Keratinocyte (primary cell): ENCODE measurements around the gene KLF11. TPM values are rescaled to one million over a fixed set of nuclear protein-coding genes. Genes with fewer than 3 reads are reported as not detected.

Experiments used
- DNase-seq: peaks from one replicate; pipeline ENCODE4 v3.0.0-alpha.2; 2011; ENCODE audit warnings: low read depth, missing footprints, low spot score
- FAIRE-seq: peaks from 2 replicates; lab custom pipeline; 2011; peaks lifted over from hg19 to GRCh38; lab: Jason Lieb, UNC
- H2AFZ ChIP-seq: 2 replicates; pipeline ENCODE4 v1.6.0; 2012; ENCODE audit warnings: low read length, control low read depth, inconsistent platforms; ENCODE audit not compliant: control insufficient read depth
- H3K27ac ChIP-seq: 2 replicates; pipeline ENCODE4 v1.5.1; 2011; ENCODE audit warnings: low read length; ENCODE audit not compliant: control insufficient read depth, insufficient read depth
- H3K27me3 ChIP-seq: 3 replicates; pipeline ENCODE4 v1.6.0; 2011; ENCODE audit warnings: low read length; ENCODE audit not compliant: control insufficient read depth, insufficient read depth; ENCODE audit errors: extremely low read depth
- H3K36me3 ChIP-seq, 2 experiments: 2 replicates in 1 of 2; 3 replicates in 1 of 2; pipeline ENCODE4 v1.5.1; 2011; ENCODE audit warnings: low read length in 2 of 2, mild to moderate bottlenecking in 1 of 2; ENCODE audit not compliant: control insufficient read depth in 2 of 2, insufficient read depth in 2 of 2; ENCODE audit errors: extremely low read depth in 1 of 2
- H3K4me1 ChIP-seq: 3 replicates; pipeline ENCODE4 v1.5.1; 2011; ENCODE audit warnings: low read length; ENCODE audit not compliant: control insufficient read depth, insufficient read depth; ENCODE audit errors: extremely low read depth
- H3K4me2 ChIP-seq: 3 replicates; pipeline ENCODE4 v1.6.0; 2011; ENCODE audit warnings: low read depth, low read length; ENCODE audit not compliant: control insufficient read depth, insufficient read depth; ENCODE audit errors: extremely low read depth
- H3K4me3 ChIP-seq, 3 experiments: fragments of 200-600 bp in 1 of 3; sonication (generic) in 1 of 3; 2 replicates in 2 of 3; 3 replicates in 1 of 3; pipeline ENCODE4 v1.5.1; 2011 to 2016; ENCODE audit warnings: low read length in 3 of 3, mild to moderate bottlenecking in 3 of 3, control low read depth in 2 of 3, inconsistent platforms in 1 of 3, low read depth in 1 of 3, mixed read lengths in 1 of 3, mixed run types in 1 of 3, moderate library complexity in 1 of 3; ENCODE audit not compliant: control insufficient read depth in 2 of 3, insufficient read depth in 2 of 3; ENCODE audit errors: extremely low read depth in 1 of 3
- H3K79me2 ChIP-seq: 2 replicates; pipeline ENCODE4 v1.6.0; 2012; ENCODE audit warnings: low read length; ENCODE audit not compliant: control insufficient read depth, insufficient read depth
- H3K9ac ChIP-seq: 3 replicates; pipeline ENCODE4 v1.6.0; 2011; ENCODE audit warnings: low read length; ENCODE audit not compliant: control insufficient read depth, insufficient read depth; ENCODE audit errors: extremely low read depth
- H3K9me1 ChIP-seq: 3 replicates; pipeline ENCODE4 v1.6.0; 2011; ENCODE audit warnings: low read length; ENCODE audit not compliant: control insufficient read depth, insufficient read depth; ENCODE audit errors: extremely low read depth
- H3K9me3 ChIP-seq: 2 replicates; pipeline ENCODE4 v1.5.1; 2012; ENCODE audit warnings: low read depth, low read length; ENCODE audit not compliant: control insufficient read depth
- H4K20me1 ChIP-seq: 3 replicates; pipeline ENCODE4 v1.6.0; 2011; ENCODE audit warnings: low read length; ENCODE audit not compliant: control insufficient read depth, insufficient read depth; ENCODE audit errors: extremely low read depth
- CTCF ChIP-seq, 3 experiments: IDR thresholded peaks in 1 of 3; conservative IDR thresholded peaks in 1 of 3; optimal IDR thresholded peaks in 1 of 3; 2 replicates in 2 of 3; 3 replicates in 1 of 3; pipeline versions ENCODE3 to v1.5.1; 2011; ENCODE audit warnings: low read length in 3 of 3, mild to moderate bottlenecking in 3 of 3, moderate library complexity in 2 of 3, control low read depth in 1 of 3, inconsistent platforms in 1 of 3; ENCODE audit not compliant: insufficient read depth in 2 of 3; ENCODE audit errors: extremely low read depth in 1 of 3
- EZH2 ChIP-seq: IDR thresholded peaks from one replicate; pipeline ENCODE4 v1.6.1; 2012; ENCODE audit warnings: inconsistent platforms, mild to moderate bottlenecking, low read length, moderate library complexity
- dilution Hi-C: fragments of 300-500 bp; cut with MboI; formaldehyde crosslinking; loops from one replicate; pipeline ENCODE4 v1.7.0; 2020; ENCODE audit warnings: low sequenced_read_pairs; ENCODE audit not compliant: extremely low pct_ligation_motif_present
- polyA plus RNA-seq, 5 experiments: library from polyadenylated mRNA; depleted of rRNA in 3 of 5; stranded (reverse) in 3 of 5; stranded (forward) in 1 of 5; unstranded in 1 of 5; fragments of >200 nt; gene quantifications; 1 replicate in 1 of 5; 2 replicates in 3 of 5; 3 replicates in 1 of 5; pipeline versions ENCODE4 v1.2.1 to v1.2.3, GENCODE V29; 2011 to 2012; ENCODE audit warnings: missing spikeins in 2 of 5, low read depth in 1 of 5, low replicate concordance in 1 of 5

The KLF11 gene
- polyA plus RNA-seq, 1 donor (not counting 4 experiments of a cell fraction or from before 2014, with no cell fraction given), result 7.0 TPM

DNA sequence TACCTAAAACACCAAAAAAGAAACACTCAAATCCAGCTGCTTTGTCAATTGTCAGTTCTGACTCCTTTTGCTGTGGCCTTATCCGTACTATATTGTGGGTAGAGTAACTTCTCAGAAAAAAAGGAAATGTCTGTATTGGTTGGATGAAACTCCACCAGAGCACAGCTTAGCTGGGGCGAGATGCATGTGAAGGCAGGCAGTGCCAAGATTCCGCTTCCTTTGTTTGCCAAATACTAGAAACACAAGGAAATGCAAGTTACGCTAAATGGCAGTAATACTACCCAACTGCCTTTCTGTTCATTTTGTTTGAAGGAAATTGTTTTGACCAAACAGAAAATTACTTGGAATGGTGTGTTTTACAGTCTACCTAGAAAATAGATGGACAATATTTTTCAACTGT, 10.0 kb downstream of the KLF11 start:
- peaks cover 15% of the 10 kb centered on the region for H3K4me1 ChIP-seq

GRCh38 chr2:10054424-10054823, 11.1 kb downstream of the KLF11 start:
- no peak for FAIRE-seq

More for the DNA sequence above, 10.0 kb downstream of the KLF11 start:
- FAIRE-seq (no peak), DNase-seq (no peak)
- no peak overlapping the region for H3K4me2 ChIP-seq
- H3K9ac ChIP-seq, result no peak overlapping the region
- TF ChIP-seq CTCF (optimal IDR thresholded peaks at IDR 0.05 in 1 of 3, IDR thresholded peaks at IDR 0.05 in 1 of 3, conservative IDR thresholded peaks at IDR 0.05 in 1 of 3; ENCODE audit: extremely low read depth in 1 of 3, insufficient read depth in 2 of 3, low read length in 3 of 3) (no peak), EZH2 (no peak)
- dilution Hi-C loops, result no loop called here
- H4K20me1 ChIP-seq, result no peaks in the 10 kb centered on the region
- no peaks in the 10 kb centered on the region for H3K27me3 ChIP-seq
- H3K9me1 ChIP-seq, result no peaks in the 10 kb centered on the region
- H3K79me2 ChIP-seq, result no peaks in the 10 kb centered on the region
- no peak overlapping the region for H3K27ac ChIP-seq
- no peaks in the 10 kb centered on the region for H3K9me3 ChIP-seq
- H3K4me3 ChIP-seq, result no peak overlapping the region
- peaks cover 0 to 10% of the 10 kb centered on the region in 2 experiments for H3K36me3 ChIP-seq
- no peak overlapping the region for H2AFZ ChIP-seq

More at GRCh38 chr2:10054424-10054823, 11.1 kb downstream of the KLF11 start:
- DNase-seq, result no peak
- H3K9me3 ChIP-seq, result no peaks in the 10 kb centered on the region
- no peaks in the 10 kb centered on the region for H3K9me1 ChIP-seq
- peaks cover 0 to 6% of the 10 kb centered on the region in 2 experiments for H3K36me3 ChIP-seq
- H3K4me3 ChIP-seq, result no peak overlapping the region
- no peak overlapping the region for H3K9ac ChIP-seq
- no peaks in the 10 kb centered on the region for H3K79me2 ChIP-seq
- H2AFZ ChIP-seq, result no peak overlapping the region
- H3K4me1 ChIP-seq, result peaks cover 15% of the 10 kb centered on the region
- TF ChIP-seq EZH2 (no peak), CTCF (optimal IDR thresholded peaks at IDR 0.05 in 1 of 3, IDR thresholded peaks at IDR 0.05 in 1 of 3, conservative IDR thresholded peaks at IDR 0.05 in 1 of 3; ENCODE audit: extremely low read depth in 1 of 3, insufficient read depth in 2 of 3, low read length in 3 of 3) (no peak)
- no peak overlapping the region for H3K4me2 ChIP-seq
- H3K27me3 ChIP-seq, result no peaks in the 10 kb centered on the region
- no peaks in the 10 kb centered on the region for H4K20me1 ChIP-seq
- no peak overlapping the region for H3K27ac ChIP-seq
- dilution Hi-C loops, result no loop called here
